Loucy (cell line): ENCODE measurements around the gene MSANTD2.

ENCODE experiments used
- CTCF ChIP-seq: fragments of 200-600 bp; sonication (generic); conservative IDR thresholded peaks from 2 replicates; pipeline ENCODE4 v1.5.1; 2014; ENCODE audit warnings: mild to moderate bottlenecking, antibody characterized with exemption, low read length
- EZH2phosphoT487 ChIP-seq: fragments of 200-600 bp; IDR thresholded peaks from 2 replicates; pipeline ENCODE4 v1.6.1; 2018; ENCODE audit warnings: antibody characterized with exemption, mild to moderate bottlenecking, moderate library complexity, borderline replicate concordance

DNA sequence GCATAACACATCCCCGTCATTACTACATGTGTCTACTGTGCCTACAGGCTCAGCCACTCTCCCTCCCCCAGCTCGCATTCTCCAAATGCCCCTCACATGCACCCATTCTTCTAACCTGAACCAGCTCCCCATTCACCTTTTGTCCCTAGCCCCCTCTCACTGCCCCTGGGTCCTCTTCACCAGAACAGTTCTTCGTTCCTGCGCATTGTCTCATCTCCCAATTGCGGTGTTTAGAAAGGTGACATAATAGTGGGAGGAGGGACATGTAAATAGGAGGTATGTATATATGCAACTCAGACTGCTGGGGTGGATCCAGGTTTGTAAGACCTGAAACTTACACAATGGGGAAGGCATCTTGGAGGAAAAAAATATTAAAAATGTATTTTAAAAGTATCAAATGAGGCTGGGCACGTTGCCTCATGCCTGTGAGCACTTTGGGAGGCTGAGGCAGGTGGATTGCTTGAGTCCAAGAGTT lies 43.4 kb downstream of the MSANTD2 start:
- TF ChIP-seq CTCF (no peak), EZH2phosphoT487 (no peak)
